Lung (tissue), 16 donors: ENCODE results near the gene SOCS7. TPM values are rescaled to one million over a fixed set of nuclear protein-coding genes. Genes with fewer than 3 reads are reported as not detected.

Experiments
- ATAC-seq: fragments of 200-7000 bp; cut with Tn5 transposase; one replicate; pipeline ENCODE4 v1.9.1; 2020; ENCODE audit warnings: moderate number of reproducible peaks; ENCODE audit not compliant: insufficient read depth, low FRiP score
- DNase-seq, 3 donors: peaks; one replicate each; pipeline ENCODE4 v3.0.0-alpha.2; 2013 to 2017
- H3K27ac ChIP-seq, 2 donors: one replicate each; pipeline ENCODE4 v1.5.1; 2013; ENCODE audit warnings: mild to moderate bottlenecking in 2 of 2, moderate library complexity in 2 of 2, control low read depth in 1 of 2, inconsistent platforms in 1 of 2, low read depth in 1 of 2, low read length in 1 of 2
- H3K27me3 ChIP-seq, 3 donors: one replicate each; pipeline ENCODE4 v1.5.1; 2013; ENCODE audit warnings: low read length in 2 of 3; ENCODE audit not compliant: control insufficient read depth in 3 of 3, insufficient read depth in 3 of 3
- H3K36me3 ChIP-seq, 4 donors: one replicate each; pipeline ENCODE4 v1.5.1; 2013; ENCODE audit warnings: low read length in 4 of 4, mild to moderate bottlenecking in 1 of 4, moderate library complexity in 1 of 4; ENCODE audit not compliant: control insufficient read depth in 4 of 4, insufficient read depth in 4 of 4
- H3K4me1 ChIP-seq, 5 donors: one replicate each; pipeline ENCODE4 v1.5.1; 2013; ENCODE audit warnings: low read length in 5 of 5, mild to moderate bottlenecking in 2 of 5, moderate library complexity in 1 of 5; ENCODE audit not compliant: control insufficient read depth in 5 of 5, insufficient read depth in 5 of 5
- H3K4me3 ChIP-seq: one replicate; pipeline ENCODE4 v1.5.1; 2013; ENCODE audit warnings: mild to moderate bottlenecking, control low read depth, moderate library complexity
- H3K9ac ChIP-seq, 2 donors: one replicate each; pipeline ENCODE4 v1.5.1; 2013; ENCODE audit warnings: low read length in 2 of 2, control low read depth in 1 of 2; ENCODE audit not compliant: insufficient read depth in 1 of 2
- H3K9me3 ChIP-seq, 4 donors: one replicate each; pipeline ENCODE4 v1.5.1; 2013; ENCODE audit warnings: low read length in 3 of 4, mild to moderate bottlenecking in 1 of 4, moderate library complexity in 1 of 4; ENCODE audit not compliant: control insufficient read depth in 4 of 4, insufficient read depth in 3 of 4
- WGBS, 2 donors: extraction: QIAGEN DNeasy Blood & Tissue Kit; methylation state at CpG; one replicate each; pipeline ENCODE4 v1.1.7; 2013; 5-methylcytosine and 5-hydroxymethylcytosine counted together
- long read RNA-seq, 5 donors: transcript quantifications; one replicate each; lab custom pipeline, GENCODE V29; 2026
- polyA plus RNA-seq, 2 donors: library from polyadenylated mRNA; stranded (reverse); fragments of 200-250 nt; gene quantifications; one replicate each; pipeline ENCODE4 v1.2.1, GENCODE V29; 2013
- total RNA-seq, 2 donors: library from RNA; depleted of rRNA in 1 of 2; stranded (reverse); fragments of >200 nt in 1 of 2; gene quantifications; one replicate each; pipeline ENCODE4 v1.2.1, GENCODE V29; 2014 to 2021
- TF ChIP-seq, protein P1 (sequence below): IDR thresholded peaks from 2 replicates; pipeline ENCODE4 v1.5.1; 2012; ENCODE audit warnings: mild to moderate bottlenecking; ENCODE audit errors: control extremely low read depth, extremely low read depth
- donor health status: control.
- donor health status: control.
- donor health status: Bipolar disorder and iron deficiency.
- donor health status: healthy.
- donor health status: DM: yes; HTN: yes; CAD: no.

Gene SOCS7, protein sequence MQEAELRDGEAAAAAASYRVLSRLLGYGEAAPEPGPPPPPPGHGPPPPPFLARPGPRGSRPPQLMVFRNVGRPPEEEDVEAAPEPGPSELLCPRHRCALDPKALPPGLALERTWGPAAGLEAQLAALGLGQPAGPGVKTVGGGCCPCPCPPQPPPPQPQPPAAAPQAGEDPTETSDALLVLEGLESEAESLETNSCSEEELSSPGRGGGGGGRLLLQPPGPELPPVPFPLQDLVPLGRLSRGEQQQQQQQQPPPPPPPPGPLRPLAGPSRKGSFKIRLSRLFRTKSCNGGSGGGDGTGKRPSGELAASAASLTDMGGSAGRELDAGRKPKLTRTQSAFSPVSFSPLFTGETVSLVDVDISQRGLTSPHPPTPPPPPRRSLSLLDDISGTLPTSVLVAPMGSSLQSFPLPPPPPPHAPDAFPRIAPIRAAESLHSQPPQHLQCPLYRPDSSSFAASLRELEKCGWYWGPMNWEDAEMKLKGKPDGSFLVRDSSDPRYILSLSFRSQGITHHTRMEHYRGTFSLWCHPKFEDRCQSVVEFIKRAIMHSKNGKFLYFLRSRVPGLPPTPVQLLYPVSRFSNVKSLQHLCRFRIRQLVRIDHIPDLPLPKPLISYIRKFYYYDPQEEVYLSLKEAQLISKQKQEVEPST
- total RNA-seq (10 to 100 TPM; 12.0 to 23.6 TPM), polyA plus RNA-seq (1 to 10 TPM; 6.5 to 8.3 TPM)
- long read RNA-seq, donor 1, partial matches to known transcripts, result 17 of 19 reads
- long read RNA-seq, donor 1, other reads (novel, unspliced or antisense), result 0 of 19 reads
- long read RNA-seq, donor 2, partial matches to known transcripts, result 0 of 1 reads
- long read RNA-seq, donor 2, other reads (novel, unspliced or antisense), result 0 of 1 reads
- long read RNA-seq, donor 3, result 0 reads
- long read RNA-seq, donor 4, result 0 reads
- long read RNA-seq, donor 5, partial matches to known transcripts, result 0 of 2 reads
- long read RNA-seq, donor 5, other reads (novel, unspliced or antisense), result 0 of 2 reads

DNA sequence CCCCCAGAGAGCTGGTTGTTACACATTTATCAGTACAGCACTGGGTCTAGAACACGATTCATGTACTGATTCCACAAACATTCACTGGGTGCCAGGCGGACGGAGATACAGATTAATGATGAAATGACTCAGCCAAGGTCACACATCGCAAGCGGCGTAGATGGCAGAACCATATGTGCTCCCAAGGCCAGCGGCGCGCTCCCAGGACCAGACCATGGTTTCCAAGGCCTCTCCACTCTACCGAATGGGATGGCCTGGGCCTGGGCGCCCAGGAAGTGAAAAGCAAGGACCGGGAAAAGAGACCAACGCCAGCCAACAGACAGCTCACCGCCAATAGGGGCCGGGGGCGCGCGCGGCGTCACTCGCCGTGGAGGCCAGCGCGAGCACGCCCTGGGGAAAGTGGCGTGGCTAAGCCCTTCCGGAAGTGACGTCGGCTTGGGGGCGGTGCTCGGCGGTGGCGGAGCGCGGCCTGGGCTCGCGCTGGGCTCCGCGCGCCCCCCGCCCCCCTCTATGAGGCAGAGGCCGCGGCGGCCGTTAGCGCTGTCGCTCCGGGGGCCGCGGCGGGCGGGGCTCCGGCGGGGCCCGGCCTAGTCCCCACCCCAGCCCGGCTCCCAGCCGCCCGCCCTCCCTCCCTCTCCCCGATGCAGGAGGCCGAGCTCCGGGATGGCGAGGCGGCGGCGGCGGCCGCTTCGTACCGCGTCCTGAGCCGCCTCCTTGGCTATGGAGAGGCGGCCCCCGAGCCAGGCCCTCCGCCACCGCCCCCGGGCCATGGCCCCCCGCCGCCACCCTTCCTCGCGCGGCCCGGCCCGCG is at the start of gene SOCS7:
Gene SOCS7 (plus strand): TSS at position 433 of the 811 bp plus-strand sequence. CDS start 209 bp downstream, at position 642.
- 4 to 12% methylated on average over 30 to 84 of the region's 84 CpGs for WGBS, 2 donors
- Histone ChIP-seq H3K27me3 (no peaks in the 10 kb centered on the region), H3K4me3 (peak within 1 kb of the TSS; percentile 78), H3K4me1 (peaks cover 4 to 27% (median 8%) of the 10 kb centered on the region in 5 donors), H3K36me3 (no peaks in the 10 kb centered on the region), H3K9me3 (no peaks in the 10 kb centered on the region), H3K27ac (peak within 1 kb of the TSS; percentile 81 to 90), H3K9ac (peak within 1 kb of the TSS; percentile 51 to 78)
- TF ChIP-seq, protein P1, sequence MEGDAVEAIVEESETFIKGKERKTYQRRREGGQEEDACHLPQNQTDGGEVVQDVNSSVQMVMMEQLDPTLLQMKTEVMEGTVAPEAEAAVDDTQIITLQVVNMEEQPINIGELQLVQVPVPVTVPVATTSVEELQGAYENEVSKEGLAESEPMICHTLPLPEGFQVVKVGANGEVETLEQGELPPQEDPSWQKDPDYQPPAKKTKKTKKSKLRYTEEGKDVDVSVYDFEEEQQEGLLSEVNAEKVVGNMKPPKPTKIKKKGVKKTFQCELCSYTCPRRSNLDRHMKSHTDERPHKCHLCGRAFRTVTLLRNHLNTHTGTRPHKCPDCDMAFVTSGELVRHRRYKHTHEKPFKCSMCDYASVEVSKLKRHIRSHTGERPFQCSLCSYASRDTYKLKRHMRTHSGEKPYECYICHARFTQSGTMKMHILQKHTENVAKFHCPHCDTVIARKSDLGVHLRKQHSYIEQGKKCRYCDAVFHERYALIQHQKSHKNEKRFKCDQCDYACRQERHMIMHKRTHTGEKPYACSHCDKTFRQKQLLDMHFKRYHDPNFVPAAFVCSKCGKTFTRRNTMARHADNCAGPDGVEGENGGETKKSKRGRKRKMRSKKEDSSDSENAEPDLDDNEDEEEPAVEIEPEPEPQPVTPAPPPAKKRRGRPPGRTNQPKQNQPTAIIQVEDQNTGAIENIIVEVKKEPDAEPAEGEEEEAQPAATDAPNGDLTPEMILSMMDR, result no peak
- peak; percentile 92 for ATAC-seq
- peak; percentile 95 to 97 (median 96) for DNase-seq

DNA sequence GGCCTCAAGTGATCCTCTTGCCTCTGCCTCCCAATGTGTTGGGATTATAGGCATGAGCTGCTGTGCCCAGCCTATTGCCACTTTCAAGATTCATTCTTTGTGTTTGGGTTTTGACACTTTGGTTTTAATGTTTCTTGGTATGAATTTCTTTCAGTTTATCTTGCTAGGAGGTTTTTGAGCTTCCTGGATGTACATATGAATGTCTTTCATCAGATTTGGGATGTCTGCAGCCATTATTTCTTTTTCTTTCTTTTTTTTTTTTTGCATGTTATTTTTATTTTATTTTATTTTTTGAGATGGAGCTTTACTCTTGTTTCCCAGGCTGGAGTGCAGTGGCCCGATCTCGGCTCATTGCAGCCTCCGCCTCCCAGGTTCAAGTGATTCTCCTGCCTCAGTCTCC is 36.1 kb upstream of the SOCS7 start:
- peaks cover 4 to 13% (median 9%) of the 10 kb centered on the region in 4 donors for H3K36me3 ChIP-seq
- no peak for ATAC-seq
- 62 to 64% methylated on average over 3 of the region's 3 CpGs for WGBS, 2 donors

DNA sequence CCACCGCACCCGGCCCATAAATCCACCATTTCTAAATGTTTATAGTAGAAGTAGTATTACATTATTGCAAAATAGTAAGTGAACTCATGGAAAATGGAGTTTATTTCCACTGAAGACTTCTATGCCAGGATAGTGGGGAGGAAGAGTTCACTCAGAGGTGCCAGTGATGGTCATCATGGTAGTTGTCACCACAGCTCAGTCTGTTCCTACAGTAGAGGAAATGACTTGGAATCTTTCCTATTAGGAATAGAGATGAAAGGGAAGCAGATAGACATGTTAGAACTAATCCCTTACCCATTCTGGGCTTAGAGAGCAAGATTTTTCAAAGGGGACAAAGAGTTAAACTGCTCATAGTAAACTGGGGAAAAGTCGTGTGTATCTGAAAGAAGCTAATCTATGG is 34.6 kb upstream of the SOCS7 start:
- Histone ChIP-seq H3K9me3 (no peaks in the 10 kb centered on the region), H3K27ac (no peak overlapping the region)
- TF ChIP-seq, protein P1, result no peak

More for the DNA sequence above, 36.1 kb upstream of the SOCS7 start:
- Histone ChIP-seq H3K4me3 (no peak overlapping the region), H3K27me3 (no peaks in the 10 kb centered on the region), H3K9me3 (no peaks in the 10 kb centered on the region), H3K27ac (no peak overlapping the region), H3K4me1 (no peaks in the 10 kb centered on the region), H3K9ac (no peak overlapping the region)
- DNase-seq, result no peak
- TF ChIP-seq, protein P1, result no peak

More for the DNA sequence above, 34.6 kb upstream of the SOCS7 start:
- 87 to 90% methylated on average over 3 of the region's 3 CpGs for WGBS, 2 donors
- ATAC-seq (no peak), DNase-seq (no peak)
- H3K27me3 ChIP-seq, result no peaks in the 10 kb centered on the region
- peaks cover 0 to 6% (median 0%) of the 10 kb centered on the region in 5 donors for H3K4me1 ChIP-seq
- no peak overlapping the region for H3K9ac ChIP-seq
- H3K4me3 ChIP-seq, result no peak overlapping the region
- peaks cover 4 to 14% (median 8%) of the 10 kb centered on the region in 4 donors for H3K36me3 ChIP-seq
